Sigmoid colon (tissue), 7 donors: ENCODE measurements around the gene SPNS2. TPM values are rescaled to one million over a fixed set of nuclear protein-coding genes. Genes with fewer than 3 reads are reported as not detected.

ENCODE experiments used
- DNase-seq: peaks from one replicate; pipeline ENCODE4 v3.0.0-alpha.2; 2019
- H3K27ac ChIP-seq, 4 donors: fragments of 200-600 bp; sonication (generic); one replicate each; pipeline ENCODE4 v1.5.1; 2016 to 2019; ENCODE audit warnings: mild to moderate bottlenecking in 1 of 4
- H3K27me3 ChIP-seq, 3 donors: fragments of 200-600 bp; sonication (generic); one replicate each; pipeline ENCODE4 v1.5.1; 2019; ENCODE audit warnings: mild to moderate bottlenecking in 1 of 3
- H3K36me3 ChIP-seq, 4 donors: fragments of 200-600 bp; sonication (generic); one replicate each; pipeline ENCODE4 v1.5.1; 2016 to 2019
- H3K4me1 ChIP-seq, 4 donors: fragments of 200-600 bp; sonication (generic); one replicate each; pipeline ENCODE4 v1.5.1; 2017 to 2019
- H3K4me3 ChIP-seq, 4 donors: fragments of 200-600 bp; sonication (generic); one replicate each; pipeline ENCODE4 v1.5.1; 2017 to 2019; ENCODE audit warnings: mild to moderate bottlenecking in 2 of 4, moderate library complexity in 1 of 4
- H3K9me3 ChIP-seq, 4 donors: fragments of 200-600 bp in 3 of 4; sonication (generic) in 3 of 4; one replicate each; pipeline versions ENCODE4 v1.5.1 to v1.6.1; 2013 to 2019
- EP300 ChIP-seq, 4 donors: sonication (generic); formaldehyde crosslinking; IDR thresholded peaks; one replicate each; pipeline ENCODE4 v1.6.1; 2017; ENCODE audit warnings: antibody characterized with exemption in 4 of 4
- POLR2A ChIP-seq, 2 donors: fragments of 450-650 bp; IDR thresholded peaks; one replicate each; pipeline ENCODE4 v1.6.1; 2016; ENCODE audit warnings: antibody characterized with exemption in 2 of 2, mild to moderate bottlenecking in 2 of 2, moderate library complexity in 2 of 2
- POLR2AphosphoS5 ChIP-seq, 4 donors: sonication (generic); formaldehyde crosslinking; IDR thresholded peaks; one replicate each; pipeline ENCODE4 v1.6.1; 2017; ENCODE audit warnings: antibody characterized with exemption in 4 of 4
- WGBS, 2 donors: extraction: QIAGEN DNeasy Blood & Tissue Kit; methylation state at CpG; one replicate each; pipeline ENCODE4 v1.1.7; 2013; 5-methylcytosine and 5-hydroxymethylcytosine counted together
- intact Hi-C: fragments of 100-400 bp; cut with DNase I; formaldehyde crosslinking; loops from one replicate; pipeline ENCODE4 v1.15.1; 2023
- polyA plus RNA-seq, 3 donors: library from polyadenylated mRNA; stranded (reverse); fragments of 200-250 nt; gene quantifications; one replicate each; pipeline ENCODE4 v1.2.3, GENCODE V29; 2013
- total RNA-seq, 4 donors: library from RNA; depleted of rRNA; stranded (reverse); fragments of >200 nt; gene quantifications; one replicate each; pipeline ENCODE4 v1.1.0, GENCODE V29; 2016
- TF ChIP-seq, protein P1 (sequence below), 4 experiments: fragments of 450-650 bp in 3 of 4; fragments of 200-600 bp in 1 of 4; IDR thresholded peaks; one replicate each; pipeline ENCODE4 v1.5.1; 2016 to 2019; ENCODE audit warnings: antibody characterized with exemption in 4 of 4, mild to moderate bottlenecking in 3 of 4, moderate library complexity in 2 of 4
- donor health status: healthy with polysubstance abuse.
- donor health status: Bipolar disorder and iron deficiency.
- donor health status: healthy.

The SPNS2 gene
- total and polyA plus RNA-seq, 7 donors = 5.3 to 40.5 (median 9.8) TPM

DNA sequence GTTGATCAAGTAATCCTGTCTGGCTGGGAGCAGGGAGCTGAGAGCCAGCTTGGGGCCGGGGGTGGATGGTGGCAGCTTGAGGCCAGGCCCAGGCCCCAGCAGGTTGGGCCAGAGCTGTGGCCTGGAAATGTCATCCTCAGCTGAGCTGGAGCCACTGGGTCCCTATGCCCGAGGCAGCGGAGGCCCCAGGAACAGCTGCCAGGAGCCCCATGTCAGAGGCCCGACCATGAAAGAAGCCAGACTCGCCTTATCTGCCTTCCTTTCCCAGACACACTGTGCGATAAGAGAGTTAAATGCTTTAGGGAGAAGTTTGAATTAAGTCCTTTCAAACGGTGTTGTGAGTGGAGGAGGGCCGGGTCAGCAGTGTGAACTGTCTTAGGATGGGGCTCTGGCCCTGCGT lies 89.1 kb downstream of the SPNS2 start:
- no peak for TF ChIP-seq POLR2AphosphoS5 (IDR thresholded peaks at IDR 0.05)
- TF ChIP-seq EP300 (IDR thresholded peaks at IDR 0.05) = no peak
- TF ChIP-seq, protein P1, sequence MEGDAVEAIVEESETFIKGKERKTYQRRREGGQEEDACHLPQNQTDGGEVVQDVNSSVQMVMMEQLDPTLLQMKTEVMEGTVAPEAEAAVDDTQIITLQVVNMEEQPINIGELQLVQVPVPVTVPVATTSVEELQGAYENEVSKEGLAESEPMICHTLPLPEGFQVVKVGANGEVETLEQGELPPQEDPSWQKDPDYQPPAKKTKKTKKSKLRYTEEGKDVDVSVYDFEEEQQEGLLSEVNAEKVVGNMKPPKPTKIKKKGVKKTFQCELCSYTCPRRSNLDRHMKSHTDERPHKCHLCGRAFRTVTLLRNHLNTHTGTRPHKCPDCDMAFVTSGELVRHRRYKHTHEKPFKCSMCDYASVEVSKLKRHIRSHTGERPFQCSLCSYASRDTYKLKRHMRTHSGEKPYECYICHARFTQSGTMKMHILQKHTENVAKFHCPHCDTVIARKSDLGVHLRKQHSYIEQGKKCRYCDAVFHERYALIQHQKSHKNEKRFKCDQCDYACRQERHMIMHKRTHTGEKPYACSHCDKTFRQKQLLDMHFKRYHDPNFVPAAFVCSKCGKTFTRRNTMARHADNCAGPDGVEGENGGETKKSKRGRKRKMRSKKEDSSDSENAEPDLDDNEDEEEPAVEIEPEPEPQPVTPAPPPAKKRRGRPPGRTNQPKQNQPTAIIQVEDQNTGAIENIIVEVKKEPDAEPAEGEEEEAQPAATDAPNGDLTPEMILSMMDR (IDR thresholded peaks at IDR 0.05) = no peak
- TF ChIP-seq POLR2A (IDR thresholded peaks at IDR 0.05) = no peak
- DNase-seq = no peak
- H3K9me3 ChIP-seq = no peaks in the 10 kb centered on the region
- peak overlapping the region in 2 of 4 donors; percentile 6 to 38 for H3K27ac ChIP-seq
- 78 to 89% methylated on average over 9 of the region's 9 CpGs for WGBS, 2 donors
- intact Hi-C loops = no loop called here
- no peaks in the 10 kb centered on the region for H3K36me3 ChIP-seq
- H3K27me3 ChIP-seq = peaks cover 17 to 31% (median 24%) of the 10 kb centered on the region in 3 donors
- H3K4me1 ChIP-seq = peaks cover 0 to 17% (median 15%) of the 10 kb centered on the region in 4 donors
- no peak overlapping the region for H3K4me3 ChIP-seq

GRCh38 chr17:4588391-4588790 lies 89.7 kb downstream of the SPNS2 start:
- Histone ChIP-seq H3K4me1 (peaks cover 0 to 17% (median 15%) of the 10 kb centered on the region in 4 donors), H3K27me3 (peaks cover 17 to 25% (median 19%) of the 10 kb centered on the region in 3 donors), H3K27ac (peak overlapping the region in 1 of 4 donors; percentile 38), H3K36me3 (no peaks in the 10 kb centered on the region), H3K4me3 (no peak overlapping the region), H3K9me3 (no peaks in the 10 kb centered on the region)
- intact Hi-C loops = no loop called here
- TF ChIP-seq POLR2A (IDR thresholded peaks at IDR 0.05) = no peak
- TF ChIP-seq, protein P1 (IDR thresholded peaks at IDR 0.05) = no peak
- peak in 1 of 4 donors; percentile 11 for TF ChIP-seq POLR2AphosphoS5 (IDR thresholded peaks at IDR 0.05)
- peak in 1 of 4 donors; percentile 10 for TF ChIP-seq EP300 (IDR thresholded peaks at IDR 0.05)
- 74 to 87% methylated on average over 11 of the region's 11 CpGs for WGBS, 2 donors
- peak; percentile 62 for DNase-seq

Other genes with a start within 250 kb of the SPNS2 start
- 10 to 100 TPM; 52.6 to 68.0 (median 59.8) TPM for gene ANKFY1, start 234.9 kb upstream of the SPNS2 start, total RNA-seq
- gene ANKFY1, start 234.9 kb upstream of the SPNS2 start, polyA plus RNA-seq = 10 to 100 TPM in 2 of 3 donors, 1 to 10 TPM in 1; 6.0 to 24.3 (median 10.2) TPM
- 100 to 1,000 TPM in 2 of 4 donors, 10 to 100 TPM in 2; 83.2 to 111 (median 96.9) TPM for gene UBE2G1, start 132.2 kb upstream of the SPNS2 start, total RNA-seq
- 10 to 100 TPM; 20.5 to 31.7 (median 26.4) TPM for gene UBE2G1, start 132.2 kb upstream of the SPNS2 start, polyA plus RNA-seq
- not detected for gene SPNS3, start 64.9 kb upstream of the SPNS2 start, total RNA-seq
- 1 to 10 TPM in 1 of 3 donors, not detected in 2; 1.6 TPM for gene SPNS3, start 64.9 kb upstream of the SPNS2 start, polyA plus RNA-seq
- gene MYBBP1A, start 56.5 kb downstream of the SPNS2 start, total RNA-seq = 10 to 100 TPM; 23.2 to 32.4 (median 27.4) TPM
- 10 to 100 TPM in 1 of 3 donors, 1 to 10 TPM in 2; 6.6 to 44.5 (median 7.4) TPM for gene MYBBP1A, start 56.5 kb downstream of the SPNS2 start, polyA plus RNA-seq
- gene GGT6, start 61.7 kb downstream of the SPNS2 start, total RNA-seq = 1 to 10 TPM in 1 of 4 donors, under 1 TPM in 1, not detected in 2; 0.71 to 3.0 TPM
- 10 to 100 TPM; 22.2 to 94.4 (median 28.4) TPM for gene GGT6, start 61.7 kb downstream of the SPNS2 start, polyA plus RNA-seq
- gene SMTNL2, start 85.6 kb downstream of the SPNS2 start, total RNA-seq = 1 to 10 TPM in 3 of 4 donors, under 1 TPM in 1; 0.33 to 1.9 (median 1.6) TPM
- gene SMTNL2, start 85.6 kb downstream of the SPNS2 start, polyA plus RNA-seq = under 1 TPM in 2 of 3 donors, not detected in 1; 0.45 to 0.60 TPM
- under 1 TPM in 3 of 4 donors, not detected in 1; 0.28 to 0.81 (median 0.36) TPM for gene ALOX15, start 142.8 kb downstream of the SPNS2 start, total RNA-seq
- gene ALOX15, start 142.8 kb downstream of the SPNS2 start, polyA plus RNA-seq = under 1 TPM in 2 of 3 donors, not detected in 1; 0.60 to 0.77 TPM
- gene PELP1, start 205.3 kb downstream of the SPNS2 start, total RNA-seq = 10 to 100 TPM; 20.0 to 37.7 (median 26.2) TPM
- 10 to 100 TPM in 1 of 3 donors, 1 to 10 TPM in 2; 4.2 to 27.0 (median 9.9) TPM for gene PELP1, start 205.3 kb downstream of the SPNS2 start, polyA plus RNA-seq
- gene ARRB2, start 211.8 kb downstream of the SPNS2 start, total RNA-seq = 10 to 100 TPM; 22.1 to 35.7 (median 28.2) TPM
- 10 to 100 TPM; 38.4 to 51.7 (median 39.3) TPM for gene ARRB2, start 211.8 kb downstream of the SPNS2 start, polyA plus RNA-seq
- 10 to 100 TPM; 31.1 to 43.6 (median 38.3) TPM for gene MED11, start 232.5 kb downstream of the SPNS2 start, total RNA-seq
- gene MED11, start 232.5 kb downstream of the SPNS2 start, polyA plus RNA-seq = 10 to 100 TPM; 35.8 to 61.9 (median 47.4) TPM
- gene ZMYND15, start 241.0 kb downstream of the SPNS2 start, total RNA-seq = under 1 TPM in 3 of 4 donors, not detected in 1; 0.36 to 0.55 (median 0.49) TPM
- gene ZMYND15, start 241.0 kb downstream of the SPNS2 start, polyA plus RNA-seq = 1 to 10 TPM in 2 of 3 donors, not detected in 1; 1.1 to 1.2 TPM
- gene CXCL16, start 241.0 kb downstream of the SPNS2 start, total RNA-seq = 1 to 10 TPM; 4.6 to 6.8 (median 5.3) TPM
- gene CXCL16, start 241.0 kb downstream of the SPNS2 start, polyA plus RNA-seq = 10 to 100 TPM; 21.6 to 32.8 (median 29.0) TPM